Psoas muscle (tissue), 8 donors: Measurements from ENCODE around the gene INSL4. TPM values are rescaled to one million over a fixed set of nuclear protein-coding genes. Genes with fewer than 3 reads are reported as not detected.

ENCODE experiments used
- ATAC-seq, 4 donors: fragments of 200-7000 bp; cut with Tn5 transposase; one replicate each; pipeline ENCODE4 v1.9.1; 2020; ENCODE audit warnings: moderate library complexity in 3 of 4, mild to moderate bottlenecking in 2 of 4
- DNase-seq, 2 donors: peaks; one replicate each; pipeline ENCODE4 v3.0.0-alpha.2; 2020
- H3K27ac ChIP-seq: fragments of 200-600 bp; one replicate; pipeline ENCODE4 v1.8.0; 2022
- H3K27me3 ChIP-seq, 3 donors: fragments of 200-600 bp in 1 of 3; one replicate each; pipeline versions ENCODE4 v1.6.1 to v1.8.0; 2013 to 2022; ENCODE audit warnings: low read length in 2 of 3, mild to moderate bottlenecking in 2 of 3, moderate library complexity in 1 of 3; ENCODE audit not compliant: insufficient read depth in 3 of 3
- H3K36me3 ChIP-seq, 2 donors: fragments of 200-600 bp in 1 of 2; one replicate each; pipeline versions ENCODE4 v1.6.1 to v1.8.0; 2013 to 2022; ENCODE audit warnings: low read depth in 1 of 2, mild to moderate bottlenecking in 1 of 2, moderate library complexity in 1 of 2; ENCODE audit not compliant: insufficient read depth in 1 of 2
- H3K4me1 ChIP-seq: fragments of 200-600 bp; one replicate; pipeline ENCODE4 v1.8.0; 2022
- H3K4me3 ChIP-seq: fragments of 200-600 bp; one replicate; pipeline ENCODE4 v1.8.0; 2022; ENCODE audit warnings: mild to moderate bottlenecking
- H3K9me3 ChIP-seq: fragments of 200-600 bp; one replicate; pipeline ENCODE4 v1.8.0; 2022
- WGBS, 3 donors: extraction: QIAGEN DNeasy Blood & Tissue Kit; methylation state at CpG; one replicate each; pipeline versions ENCODE4 v1.1.6 to v1.1.7; 2013; 5-methylcytosine and 5-hydroxymethylcytosine counted together
- intact Hi-C, 2 donors: fragments of 100-400 bp; cut with DNase I; formaldehyde crosslinking; loops; one replicate each; pipeline versions ENCODE4 v1.11.0 to v1.14.2; 2022
- long read RNA-seq, 2 donors: library from polyadenylated mRNA; unstranded; transcript quantifications; one replicate each; pipeline ENCODE4 v2.0.0, GENCODE V29; 2021
- polyA plus RNA-seq, 3 donors: library from polyadenylated mRNA; stranded (reverse); fragments of 200-250 nt; gene quantifications; one replicate each; pipeline ENCODE4 v1.2.3, GENCODE V29; 2013
- total RNA-seq, 4 donors: library from RNA; stranded (reverse); fragmentation: NEBNext Ultra II Directional in 2 of 4; extraction: Animal tissue kit (Norgen Biotek cat#: 25700) in 2 of 4; gene quantifications; one replicate each; pipeline versions ENCODE4 v1.2.1 to v1.2.4, GENCODE V29; 2021 to 2023
- TF ChIP-seq, protein P1 (sequence below): fragments of 200-600 bp; IDR thresholded peaks from one replicate; pipeline ENCODE4 v1.8.0; 2022; ENCODE audit warnings: antibody characterized with exemption
- donor health status: healthy with polysubstance abuse.
- donor health status: DM: no; HTN: no; CAD: no; lungs with moderate emphysema.
- donor health status: Bipolar disorder and iron deficiency.
- donor health status: healthy.
- donor health status: DM: yes; HTN: yes; CAD: no.
- donor health status: DM: no; HTN: no; CAD: no.
- donor health status: DM: no; HTN: no; CAD: no.
- donor health status: DM: yes; HTN: yes; CAD: no.

INSL4 gene
- total RNA-seq (not detected), polyA plus RNA-seq (under 1 TPM in 2 of 3 donors, not detected in 1; 0.01 to 0.04 TPM)
- long read RNA-seq, donor 1, result 0 reads
- long read RNA-seq, donor 2, result 0 reads

DNA sequence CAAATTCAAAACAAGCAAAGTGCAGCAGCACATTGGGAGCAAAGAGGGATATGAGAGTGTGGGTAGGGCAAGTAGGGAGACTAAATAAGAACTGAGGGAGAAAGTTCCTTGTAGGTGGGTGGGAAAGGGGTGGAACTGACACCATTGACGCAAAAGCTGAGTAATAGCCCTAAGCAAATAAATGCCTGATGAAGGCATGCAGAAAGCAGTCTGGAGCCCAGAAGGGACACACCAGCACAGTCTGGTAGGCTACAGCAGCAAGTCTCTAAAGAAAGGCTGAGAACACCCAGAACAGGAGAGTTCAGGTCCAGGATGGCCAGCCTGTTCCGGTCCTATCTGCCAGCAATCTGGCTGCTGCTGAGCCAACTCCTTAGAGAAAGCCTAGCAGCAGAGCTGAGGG, at the start of gene INSL4:
INSL4 (plus strand) TSS at position 208 of the 400 bp plus-strand sequence; CDS start at position 313, 105 bp downstream.
- ATAC-seq (no peak), DNase-seq (no peak)
- H3K27me3 ChIP-seq, result peaks cover 0 to 2% (median 0%) of the 10 kb centered on the region in 3 donors
- H3K4me3 ChIP-seq, result no peak within 1 kb of the TSS
- no peaks in the 10 kb centered on the region for H3K36me3 ChIP-seq
- H3K9me3 ChIP-seq, result no peaks in the 10 kb centered on the region
- intact Hi-C loops, result loop anchor here in 1 of 2 donors (5.0 kb wide), 1 partner anchor 34 kb away; no protein-coding TSS in a partner anchor
- no peak within 1 kb of the TSS for H3K27ac ChIP-seq
- TF ChIP-seq, protein P1, sequence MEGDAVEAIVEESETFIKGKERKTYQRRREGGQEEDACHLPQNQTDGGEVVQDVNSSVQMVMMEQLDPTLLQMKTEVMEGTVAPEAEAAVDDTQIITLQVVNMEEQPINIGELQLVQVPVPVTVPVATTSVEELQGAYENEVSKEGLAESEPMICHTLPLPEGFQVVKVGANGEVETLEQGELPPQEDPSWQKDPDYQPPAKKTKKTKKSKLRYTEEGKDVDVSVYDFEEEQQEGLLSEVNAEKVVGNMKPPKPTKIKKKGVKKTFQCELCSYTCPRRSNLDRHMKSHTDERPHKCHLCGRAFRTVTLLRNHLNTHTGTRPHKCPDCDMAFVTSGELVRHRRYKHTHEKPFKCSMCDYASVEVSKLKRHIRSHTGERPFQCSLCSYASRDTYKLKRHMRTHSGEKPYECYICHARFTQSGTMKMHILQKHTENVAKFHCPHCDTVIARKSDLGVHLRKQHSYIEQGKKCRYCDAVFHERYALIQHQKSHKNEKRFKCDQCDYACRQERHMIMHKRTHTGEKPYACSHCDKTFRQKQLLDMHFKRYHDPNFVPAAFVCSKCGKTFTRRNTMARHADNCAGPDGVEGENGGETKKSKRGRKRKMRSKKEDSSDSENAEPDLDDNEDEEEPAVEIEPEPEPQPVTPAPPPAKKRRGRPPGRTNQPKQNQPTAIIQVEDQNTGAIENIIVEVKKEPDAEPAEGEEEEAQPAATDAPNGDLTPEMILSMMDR, result no peak
- no peaks in the 10 kb centered on the region for H3K4me1 ChIP-seq
- WGBS, 3 donors, result 82 to 96% (median 87%) methylated on average over 2 of the region's 2 CpGs

DNA sequence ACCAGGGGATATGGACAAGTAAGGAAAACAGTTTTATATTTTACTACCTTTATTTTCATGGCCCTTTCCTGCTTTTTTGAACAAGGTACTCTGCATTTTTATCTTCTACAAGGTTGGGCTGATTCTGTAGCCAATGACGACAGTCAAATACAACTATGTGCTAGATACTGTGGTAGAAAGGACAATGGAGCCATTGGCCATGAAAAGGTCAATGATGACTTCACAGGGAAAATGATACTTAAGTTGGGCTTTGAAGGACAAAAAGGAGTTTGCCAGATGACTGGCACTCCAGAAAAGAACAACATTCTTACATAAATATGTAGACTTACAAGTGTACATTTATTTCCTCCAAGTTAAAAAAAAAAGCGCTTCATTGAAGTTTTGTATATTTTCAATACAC, 46.4 kb upstream of the INSL4 start:
- Histone ChIP-seq H3K4me1 (no peaks in the 10 kb centered on the region), H3K27ac (no peak overlapping the region), H3K9me3 (no peaks in the 10 kb centered on the region), H3K36me3 (no peaks in the 10 kb centered on the region), H3K27me3 (peaks cover 0 to 3% (median 0%) of the 10 kb centered on the region in 3 donors), H3K4me3 (no peak overlapping the region)
- WGBS, 3 donors, result 94 to 97% (median 95%) methylated on average over 2 of the region's 2 CpGs
- ATAC-seq, result no peak
- TF ChIP-seq, protein P1, result no peak
- intact Hi-C loops, result loop anchor here (5.0 kb wide), 3 partner anchors 403 to 418 kb away; no protein-coding TSS in a partner anchor
- no peak for DNase-seq

DNA sequence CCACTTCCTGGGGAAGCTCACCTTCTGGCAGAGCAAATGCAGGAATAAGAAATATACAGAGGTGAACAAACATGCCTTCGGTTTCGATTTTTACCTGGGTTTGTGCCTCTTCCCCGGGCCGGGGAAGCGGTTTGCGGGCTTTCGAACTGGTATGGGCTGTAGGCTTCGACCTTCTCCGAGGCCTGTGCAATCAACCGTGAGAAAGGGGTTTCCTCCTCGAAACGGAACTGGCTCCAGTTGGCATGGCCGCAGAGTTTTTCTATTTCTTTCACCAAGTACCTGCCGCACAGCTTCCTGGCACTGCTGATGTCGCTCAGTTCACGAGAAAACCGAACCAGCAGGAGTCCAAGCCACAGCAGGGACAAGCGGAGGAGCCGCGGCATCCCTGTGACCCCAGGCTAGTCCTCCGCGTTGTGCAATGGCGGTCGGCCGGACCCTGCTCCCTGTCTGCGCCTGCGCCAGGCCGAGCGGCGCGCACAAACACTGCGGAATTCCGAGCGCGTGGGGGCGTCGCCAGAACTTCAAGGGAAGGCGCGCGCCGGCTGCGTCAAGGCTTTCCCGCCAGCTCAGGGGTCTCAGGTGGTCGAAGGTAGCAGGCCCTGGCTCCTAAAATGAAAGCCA, 45.9 kb upstream of the INSL4 start, which contains the start of gene INSL6:
INSL6 (minus strand) TSS at position 420 of the 621 bp plus-strand sequence; CDS start at position 383, 37 bp downstream.
- no peak for DNase-seq

DNA sequence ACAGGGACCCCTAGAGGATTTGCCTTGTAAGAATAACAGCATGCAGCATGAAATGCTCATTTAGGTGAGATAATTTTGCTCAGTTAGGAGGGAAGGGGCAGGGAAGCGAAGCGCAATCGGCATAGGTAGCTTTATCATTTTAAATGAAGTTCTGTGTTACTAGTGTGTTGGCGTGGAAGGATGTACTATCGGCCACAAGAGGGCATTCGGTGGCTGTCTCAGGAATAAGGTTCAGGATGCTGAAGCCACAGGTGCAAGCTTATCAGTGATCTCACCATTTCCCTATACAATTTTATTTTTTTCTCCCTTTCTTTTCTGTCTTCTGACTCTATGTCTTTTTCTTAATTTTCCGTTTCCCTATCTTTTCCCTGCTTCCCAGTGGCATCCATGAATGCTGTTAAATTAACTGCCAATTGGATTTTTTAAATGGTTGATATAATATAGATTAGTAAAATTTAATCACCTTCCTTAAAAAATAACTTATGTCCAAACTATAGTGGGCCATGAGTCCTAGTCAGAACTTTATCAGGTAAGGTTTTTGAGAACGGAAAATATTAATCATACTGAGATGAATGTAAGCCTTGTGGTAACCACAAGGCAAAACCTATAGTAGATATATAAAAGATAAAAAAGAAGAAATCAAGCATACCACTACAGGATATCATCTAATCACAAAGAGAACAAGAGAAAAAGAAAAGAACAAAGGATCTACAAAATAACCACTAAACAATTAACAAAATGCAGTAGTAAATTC, 44.6 kb upstream of the INSL4 start:
- WGBS, 3 donors, result 34 to 36% (median 36%) methylated on average over 8 of the region's 8 CpGs
- Histone ChIP-seq H3K4me3 (no peak overlapping the region), H3K36me3 (no peaks in the 10 kb centered on the region), H3K27me3 (peaks cover 0 to 3% (median 0%) of the 10 kb centered on the region in 3 donors), H3K9me3 (no peaks in the 10 kb centered on the region), H3K27ac (no peak overlapping the region), H3K4me1 (no peaks in the 10 kb centered on the region)
- intact Hi-C loops, result loop anchor here (5.0 kb wide), 3 partner anchors 401 to 416 kb away; no protein-coding TSS in a partner anchor
- ATAC-seq, result peak in 3 of 4 donors; percentile 53 to 77 (median 62)
- DNase-seq, result no peak
- TF ChIP-seq, protein P1, result peak; percentile 70

More for the DNA sequence above, 45.9 kb upstream of the INSL4 start, which contains the start of gene INSL6:
- intact Hi-C loops, result loop anchor here (5.0 kb wide), 3 partner anchors 402 to 417 kb away; no protein-coding TSS in a partner anchor
- Histone ChIP-seq H3K27me3 (peaks cover 0 to 3% (median 0%) of the 10 kb centered on the region in 3 donors), H3K4me3 (no peak within 1 kb of the TSS), H3K4me1 (no peaks in the 10 kb centered on the region), H3K36me3 (no peaks in the 10 kb centered on the region), H3K9me3 (no peaks in the 10 kb centered on the region), H3K27ac (no peak within 1 kb of the TSS)
- ATAC-seq, result no peak
- 89 to 93% (median 93%) methylated on average over 44 of the region's 44 CpGs for WGBS, 3 donors
- TF ChIP-seq, protein P1, result no peak
